Trophoblast cell (in vitro differentiated cells and primary cell): Measurements from ENCODE around the gene ADAMTSL4.

ENCODE experiments used
- DNase-seq, 2 donors: peaks; one replicate each; pipeline ENCODE4 v3.0.0-alpha.2; 2016
- H2AFZ ChIP-seq: 2 replicates; pipeline ENCODE4 v1.6.1; 2013; ENCODE audit warnings: low read length, moderate library complexity, mild to moderate bottlenecking; ENCODE audit not compliant: insufficient read depth, poor library complexity
- H2AK5ac ChIP-seq: 2 replicates; pipeline ENCODE4 v1.6.1; 2013; ENCODE audit warnings: mild to moderate bottlenecking, low read length
- H2BK120ac ChIP-seq: 2 replicates; pipeline ENCODE4 v1.6.1; 2013; ENCODE audit warnings: low read length, mild to moderate bottlenecking, moderate library complexity; ENCODE audit not compliant: insufficient read depth, poor library complexity
- H2BK12ac ChIP-seq: 2 replicates; pipeline ENCODE4 v1.6.1; 2013; ENCODE audit warnings: mild to moderate bottlenecking, low read length, moderate library complexity
- H2BK5ac ChIP-seq: 2 replicates; pipeline ENCODE4 v1.6.1; 2013; ENCODE audit warnings: low read length, low read depth, moderate library complexity, mild to moderate bottlenecking; ENCODE audit not compliant: poor library complexity
- H3K14ac ChIP-seq: 2 replicates; pipeline ENCODE4 v1.6.1; 2013; ENCODE audit warnings: mild to moderate bottlenecking, low read length
- H3K18ac ChIP-seq: 2 replicates; pipeline ENCODE4 v1.6.1; 2013; ENCODE audit warnings: mild to moderate bottlenecking, low read length
- H3K23ac ChIP-seq: 2 replicates; pipeline ENCODE4 v1.6.1; 2013; ENCODE audit warnings: low read length
- H3K27ac ChIP-seq: 2 replicates; pipeline ENCODE4 v1.5.1; 2013; ENCODE audit warnings: low read depth, mild to moderate bottlenecking, inconsistent platforms, low read length, moderate library complexity
- H3K27me3 ChIP-seq: 2 replicates; pipeline ENCODE4 v1.6.1; 2013; ENCODE audit warnings: inconsistent platforms, mild to moderate bottlenecking, low read length, moderate library complexity; ENCODE audit not compliant: insufficient read depth
- H3K36me3 ChIP-seq, 2 experiments: 1 replicate in 1 of 2; 2 replicates in 1 of 2; pipeline ENCODE4 v1.6.1; 2013; ENCODE audit warnings: low read length in 2 of 2, mild to moderate bottlenecking in 2 of 2, moderate library complexity in 1 of 2; ENCODE audit not compliant: insufficient read depth in 2 of 2, control insufficient read depth in 1 of 2
- H3K4ac ChIP-seq: 2 replicates; pipeline ENCODE4 v1.6.1; 2013; ENCODE audit warnings: low read depth, mild to moderate bottlenecking, low read length, moderate library complexity
- H3K4me1 ChIP-seq, 2 experiments: 1 replicate in 1 of 2; 2 replicates in 1 of 2; pipeline ENCODE4 v1.6.1; 2013; ENCODE audit warnings: low read length in 2 of 2, mild to moderate bottlenecking in 2 of 2, moderate library complexity in 1 of 2; ENCODE audit not compliant: insufficient read depth in 2 of 2, control insufficient read depth in 1 of 2
- H3K4me2 ChIP-seq: 2 replicates; pipeline ENCODE4 v1.6.1; 2013; ENCODE audit warnings: inconsistent platforms, mild to moderate bottlenecking, low read length, moderate library complexity
- H3K4me3 ChIP-seq: 2 replicates; pipeline ENCODE4 v1.5.1; 2013; ENCODE audit warnings: mild to moderate bottlenecking, low read depth, low read length, inconsistent platforms
- H3K79me1 ChIP-seq: one replicate; pipeline ENCODE4 v1.6.1; 2013; ENCODE audit warnings: low read length
- H3K79me2 ChIP-seq: 2 replicates; pipeline ENCODE4 v1.6.1; 2013; ENCODE audit warnings: low read length, mild to moderate bottlenecking; ENCODE audit not compliant: control insufficient read depth, insufficient read depth, poor library complexity
- H3K9ac ChIP-seq: 2 replicates; pipeline ENCODE4 v1.6.1; 2013; ENCODE audit warnings: mild to moderate bottlenecking, low read length
- H3K9me3 ChIP-seq: 2 replicates; pipeline ENCODE4 v1.6.1; 2013; ENCODE audit warnings: low read depth, mild to moderate bottlenecking, control low read depth, inconsistent platforms, low read length; ENCODE audit not compliant: insufficient read depth
- H4K12ac ChIP-seq: 2 replicates; pipeline ENCODE4 v1.6.1; 2013; ENCODE audit warnings: low read depth, mild to moderate bottlenecking, low read length, moderate library complexity
- H4K8ac ChIP-seq: 2 replicates; pipeline ENCODE4 v1.6.1; 2013; ENCODE audit warnings: low read depth, mild to moderate bottlenecking, low read length, moderate library complexity
- H4K91ac ChIP-seq: one replicate; pipeline ENCODE4 v1.6.1; 2013; ENCODE audit warnings: low read depth, mild to moderate bottlenecking, low read length, moderate library complexity
- WGBS: extraction: QIAGEN DNeasy Blood & Tissue Kit; methylation state at CpG from one replicate; pipeline ENCODE4 v1.1.7; 2013; ENCODE audit warnings: missing lambda C conversion rate; ENCODE audit not compliant: insufficient read length, insufficient coverage; ENCODE audit errors: extremely low coverage; 5-methylcytosine and 5-hydroxymethylcytosine counted together

The ADAMTSL4 gene

DNA sequence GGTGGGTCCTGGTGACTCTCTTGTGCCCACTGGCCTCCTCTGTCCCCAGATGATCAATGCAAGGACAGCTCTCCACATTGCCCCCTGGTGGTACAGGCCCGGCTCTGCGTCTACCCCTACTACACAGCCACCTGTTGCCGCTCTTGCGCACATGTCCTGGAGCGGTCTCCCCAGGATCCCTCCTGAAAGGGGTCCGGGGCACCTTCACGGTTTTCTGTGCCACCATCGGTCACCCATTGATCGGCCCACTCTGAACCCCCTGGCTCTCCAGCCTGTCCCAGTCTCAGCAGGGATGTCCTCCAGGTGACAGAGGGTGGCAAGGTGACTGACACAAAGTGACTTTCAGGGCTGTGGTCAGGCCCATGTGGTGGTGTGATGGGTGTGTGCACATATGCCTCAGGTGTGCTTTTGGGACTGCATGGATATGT is 10.8 kb downstream of the ADAMTSL4 start:
- H3K4me3 ChIP-seq = no peak overlapping the region
- no peak overlapping the region for H4K8ac ChIP-seq
- H2AK5ac ChIP-seq = peak overlapping the region; percentile 18
- H3K4me1 ChIP-seq = peaks cover 31 to 33% of the 10 kb centered on the region in 2 experiments
- no peak overlapping the region for H2BK120ac ChIP-seq
- peaks cover 37% of the 10 kb centered on the region for H3K79me1 ChIP-seq
- H4K12ac ChIP-seq = no peak overlapping the region
- H4K91ac ChIP-seq = no peak overlapping the region
- H2BK5ac ChIP-seq = no peak overlapping the region
- H3K14ac ChIP-seq = no peak overlapping the region
- no peaks in the 10 kb centered on the region for H3K27me3 ChIP-seq
- H3K27ac ChIP-seq = peak overlapping the region; percentile 100
- H2AFZ ChIP-seq = no peak overlapping the region
- DNase-seq = peak in 1 of 2 donors; percentile 85
- peaks cover 20 to 23% of the 10 kb centered on the region in 2 experiments for H3K36me3 ChIP-seq
- H2BK12ac ChIP-seq = no peak overlapping the region
- H3K4ac ChIP-seq = no peak overlapping the region
- no peak overlapping the region for H3K4me2 ChIP-seq
- H3K9me3 ChIP-seq = peaks cover 3% of the 10 kb centered on the region
- no peak overlapping the region for H3K9ac ChIP-seq
- H3K23ac ChIP-seq = no peak overlapping the region
- WGBS = no CpG with 5 or more reads among the region's 9 CpGs
- H3K18ac ChIP-seq = no peak overlapping the region
- peaks cover 12% of the 10 kb centered on the region for H3K79me2 ChIP-seq

DNA sequence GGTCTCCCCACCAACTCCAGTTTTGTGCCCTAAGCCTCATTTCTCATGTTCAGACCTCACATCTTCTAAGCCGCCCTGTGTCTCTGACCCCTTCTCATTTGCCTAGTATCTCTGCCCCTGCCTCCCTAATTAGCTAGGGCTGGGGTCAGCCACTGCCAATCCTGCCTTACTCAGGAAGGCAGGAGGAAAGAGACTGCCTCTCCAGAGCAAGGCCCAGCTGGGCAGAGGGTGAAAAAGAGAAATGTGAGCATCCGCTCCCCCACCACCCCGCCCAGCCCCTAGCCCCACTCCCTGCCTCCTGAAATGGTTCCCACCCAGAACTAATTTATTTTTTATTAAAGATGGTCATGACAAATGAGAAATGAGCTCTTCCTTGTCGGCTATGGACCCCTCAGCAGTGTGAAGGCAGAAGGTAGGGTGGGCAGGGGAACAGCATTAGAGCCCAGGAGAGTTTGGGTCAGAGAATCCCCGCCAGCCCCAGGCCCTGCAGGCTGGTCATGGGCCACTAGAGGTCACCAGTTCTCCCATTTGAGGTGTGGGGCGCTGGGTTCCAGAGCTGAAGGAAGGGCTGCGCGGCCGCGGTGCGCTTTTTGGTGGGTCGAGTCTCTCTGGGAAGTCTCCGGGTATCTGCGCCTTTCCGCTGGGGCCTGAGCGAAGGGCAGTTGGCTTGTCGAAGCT is 11.5 kb downstream of the ADAMTSL4 start:
- peak overlapping the region; percentile 78 for H3K4me2 ChIP-seq
- H3K9ac ChIP-seq = peak overlapping the region; percentile 87
- H2BK120ac ChIP-seq = peak overlapping the region; percentile 79
- H3K79me2 ChIP-seq = peaks cover 13% of the 10 kb centered on the region
- peak overlapping the region; percentile 69 for H3K4me3 ChIP-seq
- peak; percentile 81 to 92 for DNase-seq
- H4K91ac ChIP-seq = peak overlapping the region; percentile 84
- peaks cover 18% of the 10 kb centered on the region in 2 experiments for H3K36me3 ChIP-seq
- no peak overlapping the region for H3K23ac ChIP-seq
- WGBS = no CpG with 5 or more reads among the region's 17 CpGs
- peak overlapping the region; percentile 32 for H2AK5ac ChIP-seq
- peak overlapping the region; percentile 37 for H3K4ac ChIP-seq
- H4K12ac ChIP-seq = peak overlapping the region; percentile 67
- H3K27me3 ChIP-seq = no peaks in the 10 kb centered on the region
- H3K27ac ChIP-seq = peak overlapping the region; percentile 100
- peaks cover 37% of the 10 kb centered on the region for H3K79me1 ChIP-seq
- peak overlapping the region; percentile 94 for H2BK5ac ChIP-seq
- H3K9me3 ChIP-seq = no peaks in the 10 kb centered on the region
- peak overlapping the region; percentile 85 for H3K14ac ChIP-seq
- peak overlapping the region; percentile 24 for H2AFZ ChIP-seq
- peak overlapping the region; percentile 62 for H3K18ac ChIP-seq
- H3K4me1 ChIP-seq = peaks cover 31 to 33% of the 10 kb centered on the region in 2 experiments
- H4K8ac ChIP-seq = peak overlapping the region; percentile 70
- peak overlapping the region; percentile 59 for H2BK12ac ChIP-seq

DNA sequence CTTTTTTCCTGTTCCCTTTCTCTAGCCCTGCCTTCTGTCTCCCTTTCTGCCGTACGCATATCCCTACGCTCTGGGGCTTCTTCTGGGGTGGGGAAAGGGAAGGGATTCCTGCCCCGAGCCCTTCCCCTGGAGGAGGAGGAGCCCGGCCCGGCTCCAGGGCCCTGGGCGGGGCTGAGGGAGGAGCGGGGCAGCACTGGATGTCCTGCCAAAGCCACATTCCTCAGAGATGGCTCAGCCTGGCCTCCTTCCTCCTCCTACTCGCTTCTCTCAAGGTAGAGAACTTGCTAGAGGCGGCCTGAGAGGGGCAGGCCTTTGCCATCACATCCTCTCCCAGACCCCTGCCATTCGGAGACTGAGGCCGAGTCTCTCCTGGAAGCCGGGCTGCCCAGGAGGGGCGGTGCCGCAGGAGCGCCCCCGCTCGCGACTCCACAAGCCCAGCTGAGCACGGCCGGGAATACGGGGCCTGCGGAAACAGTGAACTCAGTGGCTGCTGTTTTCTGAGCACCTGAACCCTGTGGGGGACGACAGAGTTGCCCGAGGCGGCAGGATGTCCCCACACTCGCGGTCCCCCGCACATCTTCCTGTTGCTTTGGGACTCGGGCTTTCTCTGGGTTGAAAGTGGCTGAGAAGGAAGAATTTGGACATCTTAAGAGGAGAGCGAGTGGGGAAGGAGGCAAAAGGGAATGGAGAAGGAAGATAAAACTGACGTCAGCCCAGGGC is 12.2 kb downstream of the ADAMTSL4 start:
- Histone ChIP-seq H2AK5ac (peak overlapping the region; percentile 91), H3K4ac (peak overlapping the region; percentile 93), H4K91ac (peak overlapping the region; percentile 96), H2BK120ac (peak overlapping the region; percentile 90), H2BK12ac (peak overlapping the region; percentile 59), H3K23ac (no peak overlapping the region), H3K79me1 (peaks cover 37% of the 10 kb centered on the region), H3K27ac (peak overlapping the region; percentile 100), H2BK5ac (peak overlapping the region; percentile 97), H3K14ac (peak overlapping the region; percentile 97), H3K9ac (peak overlapping the region; percentile 90), H3K4me3 (peak overlapping the region; percentile 69), H4K8ac (peak overlapping the region; percentile 91), H4K12ac (peak overlapping the region; percentile 67), H3K9me3 (no peaks in the 10 kb centered on the region), H3K18ac (peak overlapping the region; percentile 94), H3K79me2 (peaks cover 14% of the 10 kb centered on the region), H3K4me1 (peaks cover 32 to 34% of the 10 kb centered on the region in 2 experiments), H2AFZ (peak overlapping the region; percentile 72), H3K36me3 (peaks cover 11 to 15% of the 10 kb centered on the region in 2 experiments), H3K4me2 (peak overlapping the region; percentile 78), H3K27me3 (no peaks in the 10 kb centered on the region)
- peak; percentile 97 to 98 for DNase-seq
- WGBS = no CpG with 5 or more reads among the region's 32 CpGs

DNA sequence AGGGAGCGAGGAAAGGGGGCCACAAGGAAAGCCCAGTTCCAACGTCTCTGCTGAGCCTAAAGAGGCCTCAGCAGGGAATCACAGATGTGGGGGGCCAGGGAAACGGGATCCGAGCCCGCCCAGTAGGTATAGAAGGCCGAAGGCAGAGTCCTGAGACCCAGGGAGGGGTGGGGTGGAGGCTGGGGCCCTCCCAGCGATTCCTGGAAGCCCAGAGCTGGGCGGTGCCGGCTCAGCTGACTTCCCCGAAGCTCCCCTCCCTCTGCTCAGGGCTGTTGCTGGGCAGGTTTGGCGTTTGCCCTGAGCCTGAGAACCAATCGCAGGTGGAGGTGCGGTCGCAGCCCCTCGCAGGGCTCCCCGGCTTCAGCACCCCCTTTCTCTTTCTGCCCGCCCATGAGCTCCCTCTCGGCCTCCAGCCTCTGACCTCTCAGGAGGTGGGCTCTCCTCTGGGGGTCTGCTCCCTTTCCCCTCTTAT is 12.8 kb downstream of the ADAMTSL4 start:
- Histone ChIP-seq H3K23ac (no peak overlapping the region), H3K79me2 (peaks cover 18% of the 10 kb centered on the region), H3K4me3 (peak overlapping the region; percentile 61), H3K79me1 (peaks cover 43% of the 10 kb centered on the region), H2AFZ (peak overlapping the region; percentile 72), H3K27ac (peak overlapping the region; percentile 100), H3K4me2 (peak overlapping the region; percentile 78), H4K91ac (peak overlapping the region; percentile 96), H3K27me3 (no peaks in the 10 kb centered on the region), H3K9me3 (no peaks in the 10 kb centered on the region), H4K8ac (peak overlapping the region; percentile 91), H2BK120ac (peak overlapping the region; percentile 97), H3K18ac (peak overlapping the region; percentile 94), H4K12ac (peak overlapping the region; percentile 65), H3K14ac (peak overlapping the region; percentile 97), H2BK12ac (peak overlapping the region; percentile 72), H3K4ac (peak overlapping the region; percentile 93), H2AK5ac (peak overlapping the region; percentile 91), H3K4me1 (peaks cover 37 to 39% of the 10 kb centered on the region in 2 experiments), H2BK5ac (peak overlapping the region; percentile 98), H3K36me3 (peaks cover 9 to 15% of the 10 kb centered on the region in 2 experiments), H3K9ac (peak overlapping the region; percentile 90)
- no CpG with 5 or more reads among the region's 18 CpGs for WGBS
- DNase-seq = peak; percentile 93 to 94
